ENCODE data around the gene CDC42. TPM values are rescaled to one million over a fixed set of nuclear protein-coding genes. Genes with fewer than 3 reads are reported as not detected.

CDC42 gene
- total RNA-seq, 1 experiment from 2014 or later = 178 TPM

GRCh38 chr1:22124592-22125229 lies 72.2 kb downstream of the CDC42 start:
- DNase-seq (ENCODE audit: extremely low read depth, low read depth) = no peak

GRCh38 chr1:22126531-22126930 lies 74.0 kb downstream of the CDC42 start:
- DNase-seq (ENCODE audit: extremely low read depth, low read depth) = no peak

GRCh38 chr1:22127248-22127647 lies 74.7 kb downstream of the CDC42 start:
- no peak for DNase-seq (ENCODE audit: extremely low read depth, low read depth)

DNA sequence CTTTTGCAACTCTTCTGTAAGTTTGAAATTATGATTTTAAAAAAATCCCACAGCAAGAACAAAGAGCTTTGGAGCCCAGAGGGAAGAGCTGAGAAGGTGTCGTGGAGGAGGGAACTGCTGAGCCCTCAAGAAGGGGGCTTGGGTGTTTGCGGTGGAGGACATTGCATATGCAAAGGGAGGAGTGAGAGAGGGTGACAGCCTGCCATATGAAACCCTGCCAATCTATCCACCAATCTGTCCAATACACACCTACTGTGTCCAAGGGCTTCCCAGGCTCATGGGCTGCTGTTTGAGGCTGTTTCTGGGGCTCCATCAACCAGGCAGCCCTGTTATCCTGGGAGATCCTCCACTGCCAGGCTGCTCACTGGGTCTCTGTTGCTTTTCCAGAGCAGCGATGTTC lies 75.2 kb downstream of the CDC42 start:
- DNase-seq (ENCODE audit: extremely low read depth, low read depth) = no peak

GRCh38 chr1:22128392-22128791 lies 75.9 kb downstream of the CDC42 start:
- no peak for DNase-seq (ENCODE audit: extremely low read depth, low read depth)

- no peak for DNase-seq (ENCODE audit: extremely low read depth, low read depth)
These were observed 77.1 kb downstream of the CDC42 start for GRCh38 chr1:22129501-22130117.

- DNase-seq (ENCODE audit: extremely low read depth, low read depth) = no peak
These were observed 78.6 kb downstream of the CDC42 start for GRCh38 chr1:22131062-22131461.

- DNase-seq (ENCODE audit: extremely low read depth, low read depth) = peak; percentile 19
These were observed 79.5 kb downstream of the CDC42 start for GRCh38 chr1:22131875-22132486.

- no peak for DNase-seq (ENCODE audit: extremely low read depth, low read depth)
These were observed 80.2 kb downstream of the CDC42 start for GRCh38 chr1:22132517-22133235.

- DNase-seq (ENCODE audit: extremely low read depth, low read depth) = no peak
These were observed 80.9 kb downstream of the CDC42 start for GRCh38 chr1:22133247-22133930.

DNA sequence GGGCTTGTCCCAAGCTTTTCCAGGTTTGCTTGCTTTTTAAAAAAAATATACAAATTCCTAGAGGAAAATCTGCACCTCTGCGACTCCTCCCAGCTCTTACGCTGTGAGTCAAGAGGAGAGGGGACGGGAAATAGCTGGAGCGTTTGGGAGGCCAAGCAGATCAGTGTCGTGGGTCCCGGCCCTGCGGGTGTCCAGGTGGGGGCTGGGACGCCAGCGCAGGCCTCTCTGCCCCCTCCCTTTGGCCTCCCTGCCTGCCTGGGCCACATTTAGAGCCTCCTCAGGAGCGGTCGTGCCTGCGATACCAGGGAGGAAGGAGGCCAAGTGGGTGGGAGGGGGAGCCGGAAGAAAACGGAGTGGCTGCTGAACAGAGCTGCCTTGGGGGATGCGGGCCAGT lies 81.4 kb downstream of the CDC42 start:
- DNase-seq (ENCODE audit: extremely low read depth, low read depth) = no peak

GRCh38 chr1:22137004-22137720 lies 84.7 kb downstream of the CDC42 start:
- no peak for DNase-seq (ENCODE audit: extremely low read depth, low read depth)

- no peak for DNase-seq (ENCODE audit: extremely low read depth, low read depth)
These were observed 86.6 kb downstream of the CDC42 start for GRCh38 chr1:22139066-22139594.

- DNase-seq (ENCODE audit: extremely low read depth, low read depth) = no peak
These were observed 87.3 kb downstream of the CDC42 start for GRCh38 chr1:22139817-22140216.

Small RNA genes lying within 50 kb of the gene (small RNA-seq; reads per million reads assigned to genes)
- gene RN7SL186P (0 reads per million in 2 experiments), gene RNU6-776P (0 reads per million in 2 experiments)

Other genes with a start within 250 kb of the CDC42 start
- gene LDLRAD2, start 240.4 kb upstream of the CDC42 start, total RNA-seq (2014; rRNA removed; shearing (Covaris generic)) = not detected in 2 replicates
- gene HSPG2, start 115.4 kb upstream of the CDC42 start, total RNA-seq (2014; rRNA removed; shearing (Covaris generic)) = 35.5 and 45.4 TPM in 2 replicates
- gene CELA3B, start 75.7 kb upstream of the CDC42 start, total RNA-seq (2014; rRNA removed; shearing (Covaris generic)) = not detected in 2 replicates
- gene CELA3A, start 51.1 kb upstream of the CDC42 start, total RNA-seq (2014; rRNA removed; shearing (Covaris generic)) = not detected in 2 replicates
- gene WNT4, start 90.4 kb downstream of the CDC42 start, total RNA-seq (2014; rRNA removed; shearing (Covaris generic)) = 0.10 TPM in 1 of 2 replicates, not detected in the other